GM12865 (cell line): ENCODE results near the gene REV1.

Experiments
- DNase-seq: peaks from one replicate; pipeline ENCODE4 v3.0.0; 2010; ENCODE audit warnings: low read depth
- H3K4me3 ChIP-seq: 2 replicates; pipeline ENCODE4 v1.5.1; 2011; ENCODE audit warnings: mild to moderate bottlenecking, low read depth, low read length, control low read depth
- CTCF ChIP-seq: IDR thresholded peaks from 2 replicates; pipeline ENCODE4 v1.5.1; 2011; ENCODE audit warnings: low read length, control low read depth, low read depth, inconsistent platforms; ENCODE audit not compliant: insufficient read depth; ENCODE audit errors: missing control alignments

Gene REV1

GRCh38 chr2:99433340-99433739 lies 56.5 kb downstream of the REV1 start:
- no peak for TF ChIP-seq CTCF
- no peak overlapping the region for H3K4me3 ChIP-seq
- DNase-seq = no peak

GRCh38 chr2:99431587-99432275 lies 58.1 kb downstream of the REV1 start:
- TF ChIP-seq CTCF = no peak
- no peak for DNase-seq
- no peak overlapping the region for H3K4me3 ChIP-seq

- H3K4me3 ChIP-seq = no peak overlapping the region
- no peak for TF ChIP-seq CTCF
- DNase-seq = no peak
Observed at GRCh38 chr2:99430614-99431291, 59.1 kb downstream of the REV1 start.

- no peak for DNase-seq
- no peak for TF ChIP-seq CTCF
- H3K4me3 ChIP-seq = no peak overlapping the region
Observed at GRCh38 chr2:99425022-99425421, 64.8 kb downstream of the REV1 start.

GRCh38 chr2:99424371-99424770 lies 65.4 kb downstream of the REV1 start:
- TF ChIP-seq CTCF = no peak
- H3K4me3 ChIP-seq = no peak overlapping the region
- DNase-seq = no peak

- DNase-seq = no peak
- no peak overlapping the region for H3K4me3 ChIP-seq
- no peak for TF ChIP-seq CTCF
Observed at GRCh38 chr2:99422599-99422998, 67.2 kb downstream of the REV1 start.
